GM19193 (cell line): ENCODE results near the gene DNAJC1.

Source experiments
- POLR2A ChIP-seq: IDR thresholded peaks from 4 replicates; pipeline ENCODE4 v1.6.1; 2011; ENCODE audit not compliant: insufficient read depth, insufficient read length; ENCODE audit errors: extremely low read depth

DNAJC1 gene

DNA sequence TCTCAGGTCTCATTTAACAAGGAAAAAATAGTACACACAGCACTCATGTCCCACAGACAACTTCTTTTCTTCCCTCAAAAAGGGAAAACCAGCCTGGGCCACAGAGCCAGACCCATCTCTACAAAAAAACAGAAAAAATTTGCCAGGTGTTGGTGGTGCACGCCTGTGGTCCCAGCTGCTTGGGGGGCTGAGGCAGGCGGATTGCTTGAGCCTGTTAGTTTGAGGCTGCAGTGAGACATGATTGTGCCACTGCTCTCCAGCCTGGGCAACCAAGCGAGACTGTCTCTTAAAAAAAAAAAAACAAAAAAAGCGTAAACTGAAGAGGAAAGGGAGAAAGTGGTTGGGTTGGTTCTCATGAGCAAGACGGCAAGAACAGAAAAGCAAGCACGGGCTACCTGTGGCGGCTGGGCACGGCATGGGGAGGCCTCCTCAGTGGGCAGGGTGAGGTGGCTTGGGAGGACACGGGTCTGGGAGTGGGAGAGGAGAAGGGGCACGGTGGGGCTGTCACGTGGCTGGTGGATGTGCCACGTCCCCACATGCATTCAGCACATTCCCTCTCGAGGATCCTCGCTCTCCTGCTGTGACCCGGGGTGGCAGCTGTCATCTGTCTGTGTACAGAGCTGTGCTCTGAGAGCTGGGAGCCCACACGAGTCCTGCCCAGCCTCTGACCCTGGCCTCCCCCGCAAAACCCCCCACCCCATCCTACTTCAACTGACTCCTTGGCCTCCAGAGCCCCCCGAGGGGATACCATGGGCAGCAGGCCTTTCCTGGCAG is 249.8 kb downstream of the DNAJC1 start:
- no peak for TF ChIP-seq POLR2A

DNA sequence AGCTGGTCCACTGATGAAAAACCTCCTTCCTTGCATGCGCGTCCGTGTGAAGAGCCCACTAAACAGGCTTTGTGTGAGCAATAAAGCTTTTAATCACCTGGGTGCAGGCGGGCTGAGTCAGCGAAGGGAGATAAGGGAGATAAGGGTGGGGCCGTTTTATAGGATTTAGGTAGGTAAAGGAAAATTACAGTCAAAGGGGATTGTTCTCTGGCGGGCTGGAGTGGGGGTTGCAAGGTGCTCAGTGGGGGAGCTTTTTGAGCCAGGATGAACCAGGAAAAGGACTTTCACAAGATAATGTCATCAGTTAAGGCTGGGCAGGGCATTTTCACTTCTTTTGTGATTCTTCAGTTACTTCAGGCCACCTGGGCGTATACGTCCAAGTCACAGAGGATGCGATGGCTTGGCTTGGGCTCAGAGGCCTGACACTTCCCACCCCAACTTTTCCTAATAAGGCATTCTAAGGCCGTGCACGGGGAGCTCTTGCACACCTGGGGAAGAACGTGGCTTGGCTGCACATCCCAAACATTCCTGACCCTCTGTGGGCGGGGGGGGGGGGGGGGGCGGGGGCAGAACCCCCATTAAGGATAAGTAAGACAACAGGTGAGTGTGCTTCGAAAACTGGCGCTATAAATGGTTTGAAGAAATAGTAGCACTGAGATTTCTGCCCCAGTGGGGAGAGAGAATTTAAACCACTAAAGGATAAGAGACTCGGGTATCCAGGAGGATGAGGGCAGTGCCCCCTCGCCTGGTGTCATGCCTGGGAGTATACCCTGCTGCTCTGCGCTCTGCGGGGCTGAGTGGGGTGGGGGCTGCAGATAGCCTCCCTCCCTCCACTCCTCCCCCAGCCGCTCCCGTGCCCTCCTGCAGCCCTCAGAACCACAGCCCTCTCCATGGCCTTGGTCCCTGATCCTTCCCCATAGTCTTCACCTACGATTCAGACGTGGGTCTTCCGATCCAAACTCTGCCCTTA is 251.9 kb downstream of the DNAJC1 start:
- no peak for TF ChIP-seq POLR2A

DNA sequence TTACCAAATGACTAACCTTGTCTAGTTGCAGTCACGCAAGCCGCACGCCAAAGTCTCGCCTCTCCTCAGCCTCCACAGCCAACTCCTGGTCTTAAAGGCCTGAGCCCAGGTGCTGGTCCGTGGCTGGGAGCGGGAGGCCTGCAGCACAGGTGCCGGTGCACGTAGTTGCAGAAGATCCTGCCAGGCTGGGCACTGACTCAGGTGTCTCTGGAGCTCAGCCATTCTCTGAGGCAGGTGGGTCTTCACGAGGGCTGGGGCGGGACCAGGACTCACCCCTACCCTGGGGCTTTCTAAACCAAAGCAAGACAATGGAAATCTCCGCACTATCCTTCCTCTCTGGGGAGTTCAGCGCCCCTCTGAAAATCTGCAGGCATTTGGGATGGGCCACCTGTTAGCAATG is 253.1 kb downstream of the DNAJC1 start:
- no peak for TF ChIP-seq POLR2A

DNA sequence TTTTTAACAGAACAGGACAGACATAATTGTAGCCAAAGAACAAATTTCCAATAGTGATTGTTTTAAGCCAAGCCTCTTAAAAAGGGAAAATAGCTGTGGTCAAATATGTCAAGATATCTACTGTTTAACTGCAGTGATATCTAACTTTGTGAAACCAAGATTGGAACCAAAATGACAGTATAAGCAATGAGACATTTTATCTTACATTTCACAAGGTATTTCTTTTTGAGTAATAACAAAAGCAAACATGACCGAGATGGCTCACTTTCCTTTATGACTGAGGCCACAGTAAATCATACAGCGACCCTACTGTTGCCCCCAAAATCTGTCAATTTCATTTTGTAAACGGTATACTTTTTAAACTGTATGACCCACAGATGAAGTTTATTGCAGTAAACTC is 253.7 kb downstream of the DNAJC1 start:
- no peak for TF ChIP-seq POLR2A

DNA sequence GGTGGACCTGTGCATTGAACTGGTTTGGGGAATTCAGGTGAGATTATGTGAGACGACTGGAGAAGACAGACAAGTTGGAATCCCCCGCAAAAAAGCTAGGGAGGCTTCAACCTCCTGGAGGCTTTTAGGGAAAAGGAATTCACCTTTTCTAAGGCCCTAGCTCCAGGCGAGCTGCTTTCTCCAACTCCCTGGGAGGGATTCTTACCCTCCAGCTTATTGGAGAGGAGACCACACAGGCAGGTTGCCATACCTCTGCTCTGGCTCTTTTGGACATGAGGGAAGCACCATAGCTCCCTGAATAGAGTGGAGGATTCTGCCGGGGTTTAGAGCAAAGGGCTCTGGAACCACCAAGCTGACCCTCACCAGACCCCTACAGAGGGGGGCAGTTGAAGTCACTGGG is 255.7 kb downstream of the DNAJC1 start:
- TF ChIP-seq POLR2A: no peak

DNA sequence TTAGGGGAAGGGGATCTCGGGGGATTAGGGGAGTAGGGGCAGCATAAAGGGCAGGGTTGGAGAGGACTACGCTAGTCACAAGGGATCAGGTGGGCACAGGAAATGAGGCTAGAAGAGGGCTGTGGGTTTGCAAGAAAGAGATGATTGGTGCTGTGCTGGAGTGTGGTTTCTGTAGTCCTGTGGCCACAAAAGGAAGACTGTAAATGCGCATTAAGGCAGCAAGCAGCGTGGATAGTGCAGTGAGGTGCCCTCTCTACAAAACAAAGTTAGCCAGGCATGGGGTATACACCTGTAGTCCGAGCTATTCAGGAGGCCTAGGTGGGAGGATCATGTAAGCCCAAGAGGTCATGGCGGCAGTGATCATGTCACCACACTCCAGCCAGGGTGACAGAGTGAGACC is 257.4 kb downstream of the DNAJC1 start:
- no peak for TF ChIP-seq POLR2A

DNA sequence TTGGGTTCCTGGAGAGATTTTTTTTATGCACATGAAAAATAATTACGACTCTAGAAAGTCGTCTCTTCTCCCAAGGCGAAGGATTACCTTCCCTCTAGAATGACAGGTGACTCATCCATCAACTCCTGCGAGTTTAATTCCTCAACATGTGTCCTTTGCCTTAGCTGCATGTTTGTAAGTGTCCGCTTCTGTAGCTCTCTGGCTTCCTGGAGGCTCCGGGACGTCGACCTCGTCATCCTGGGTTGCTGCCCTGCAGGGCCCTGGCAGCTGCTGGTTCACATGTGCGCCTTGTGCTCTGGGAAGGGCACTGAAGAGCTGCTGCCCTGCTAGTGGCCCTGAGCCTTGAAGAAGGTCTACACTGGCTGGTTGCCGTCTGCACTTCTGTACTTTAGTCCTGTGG is 259.3 kb downstream of the DNAJC1 start:
- TF ChIP-seq POLR2A: no peak

DNA sequence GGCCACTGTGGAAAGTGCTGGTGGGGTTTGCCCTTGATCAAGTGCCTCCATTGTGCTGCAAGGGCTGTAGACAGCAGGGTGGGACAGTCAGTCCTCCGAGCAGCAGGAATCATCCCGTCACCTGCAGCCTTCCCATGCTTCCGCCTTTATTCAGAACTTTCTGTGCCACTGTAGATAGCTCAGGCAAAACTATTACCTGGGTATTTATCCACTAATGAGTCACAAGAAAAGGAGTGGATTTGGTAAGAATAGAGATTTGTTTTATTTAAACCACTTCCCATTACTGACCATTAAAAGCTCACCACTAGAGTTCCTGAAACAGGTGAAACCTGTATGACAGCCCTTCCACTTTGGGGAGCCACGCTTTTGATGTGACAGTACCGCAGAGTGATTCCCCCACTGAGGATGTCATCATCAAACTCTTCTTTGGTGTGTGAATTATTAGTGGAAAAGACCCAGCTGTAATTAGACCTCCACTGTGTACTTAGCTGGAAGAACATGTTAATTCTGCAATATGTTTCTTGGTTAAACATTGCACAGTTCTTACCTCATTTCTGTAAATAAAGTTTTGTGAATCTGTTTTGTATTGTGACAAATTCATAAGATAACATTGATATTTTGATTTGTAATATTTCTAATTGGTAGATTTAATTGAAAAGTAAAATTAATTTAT is 260.7 kb downstream of the DNAJC1 start:
- no peak for TF ChIP-seq POLR2A

DNA sequence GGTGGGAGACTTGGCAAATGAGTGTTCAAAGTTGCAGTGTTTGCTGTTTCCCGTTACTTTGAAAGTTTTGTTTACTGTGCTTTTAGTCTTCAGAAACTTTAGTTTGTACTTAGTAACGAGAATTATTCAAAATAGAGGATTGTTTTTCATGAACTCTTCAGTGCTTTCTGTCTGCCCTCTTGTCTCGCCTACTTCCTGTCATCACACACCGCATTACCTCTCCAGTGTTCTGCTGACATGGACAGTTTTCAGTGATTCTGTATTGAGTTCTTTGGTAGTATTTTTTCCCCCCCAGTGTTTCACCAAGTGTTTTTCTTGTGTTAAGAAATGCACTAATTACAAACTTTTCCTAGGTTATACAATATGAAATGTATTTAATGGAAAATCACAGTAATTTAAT is 262.5 kb downstream of the DNAJC1 start:
- no peak for TF ChIP-seq POLR2A

DNA sequence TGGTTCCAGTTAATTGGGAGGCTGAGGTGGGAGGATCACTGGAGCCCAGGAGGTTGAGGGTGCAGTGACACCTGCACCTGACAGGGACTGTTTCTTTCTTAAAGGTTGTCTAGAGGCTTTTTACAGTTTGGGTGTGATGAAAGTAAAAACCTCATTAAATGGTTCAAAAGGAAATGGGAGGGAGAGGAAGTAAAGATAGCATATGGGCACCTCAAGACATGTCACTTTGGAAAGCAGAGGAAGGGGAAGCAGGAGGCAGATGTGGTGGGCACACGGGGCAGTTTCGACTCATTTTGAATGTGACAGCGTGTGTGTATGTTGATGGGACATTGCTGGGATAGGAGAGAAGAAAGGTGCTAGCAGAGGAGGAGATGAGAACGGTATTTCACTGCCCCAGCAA is 266.4 kb downstream of the DNAJC1 start:
- no peak for TF ChIP-seq POLR2A

DNA sequence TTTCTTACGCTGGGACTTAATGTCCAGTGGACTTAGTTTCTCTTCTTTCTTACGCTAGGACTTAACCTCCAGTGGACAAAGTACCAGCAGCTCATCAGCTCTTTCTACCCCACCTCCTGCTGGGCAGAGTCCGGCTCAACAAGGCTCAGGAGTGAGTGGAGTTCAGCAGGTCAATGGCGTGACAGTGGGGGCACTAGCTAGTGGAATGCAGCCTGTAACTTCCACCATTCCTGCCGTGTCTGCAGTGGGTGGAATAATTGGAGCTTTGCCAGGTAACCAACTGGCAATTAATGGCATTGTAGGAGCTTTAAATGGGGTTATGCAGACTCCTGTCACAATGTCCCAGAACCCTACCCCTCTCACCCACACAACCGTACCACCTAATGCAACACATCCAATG is 269.8 kb downstream of the DNAJC1 start:
- TF ChIP-seq POLR2A: no peak

DNA sequence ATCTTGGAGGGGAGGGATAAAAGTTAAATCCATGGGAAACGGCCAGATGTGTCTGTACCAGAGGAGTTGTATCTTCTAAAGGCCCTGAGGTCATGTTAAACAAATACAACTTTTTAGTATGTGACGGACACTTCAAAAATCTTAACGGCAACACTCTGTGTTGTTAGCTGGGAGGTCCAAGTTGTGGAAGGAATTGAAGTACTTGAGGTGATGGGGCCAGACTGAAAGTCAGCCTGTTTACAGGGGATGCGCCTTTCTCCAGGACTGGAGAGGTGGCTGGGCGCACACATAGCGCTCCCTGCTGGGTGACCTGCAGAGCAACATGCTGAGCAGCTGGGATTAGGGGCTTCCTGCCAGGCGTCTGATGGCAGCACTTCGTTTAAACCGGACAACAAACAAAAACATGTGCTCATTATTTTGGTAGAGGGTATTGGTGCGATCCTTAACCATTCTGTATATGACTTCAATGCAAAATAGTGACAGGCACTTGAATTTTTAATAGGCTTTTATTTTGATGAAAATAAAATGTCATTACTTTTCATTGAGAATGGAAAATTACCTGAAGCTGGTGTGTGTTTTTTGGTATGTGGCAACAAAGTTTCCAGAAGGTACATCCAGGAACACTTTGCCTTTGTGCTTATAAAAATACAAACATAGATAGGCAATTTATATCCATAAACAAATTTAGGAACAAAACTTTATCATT is 271.3 kb downstream of the DNAJC1 start:
- TF ChIP-seq POLR2A: no peak

DNA sequence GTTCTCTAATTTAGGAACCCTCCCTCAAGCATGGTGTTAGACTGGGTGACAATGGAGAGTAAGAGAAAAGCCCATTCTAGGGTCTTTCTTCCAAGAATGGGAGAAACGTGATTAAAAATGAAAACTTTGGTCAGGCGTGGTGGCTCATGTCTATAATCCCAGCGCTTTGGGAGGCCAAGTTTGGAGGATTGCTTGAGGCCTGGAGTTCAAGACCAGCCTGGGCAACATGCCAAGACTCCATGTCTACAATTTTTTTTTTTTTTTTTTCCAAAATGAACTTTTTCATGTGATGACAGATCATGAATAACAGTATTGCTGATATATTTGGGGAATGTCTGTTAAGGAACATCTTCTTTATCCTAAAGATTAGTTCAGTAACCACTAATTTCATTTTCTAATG is 274.9 kb downstream of the DNAJC1 start:
- no peak for TF ChIP-seq POLR2A

DNA sequence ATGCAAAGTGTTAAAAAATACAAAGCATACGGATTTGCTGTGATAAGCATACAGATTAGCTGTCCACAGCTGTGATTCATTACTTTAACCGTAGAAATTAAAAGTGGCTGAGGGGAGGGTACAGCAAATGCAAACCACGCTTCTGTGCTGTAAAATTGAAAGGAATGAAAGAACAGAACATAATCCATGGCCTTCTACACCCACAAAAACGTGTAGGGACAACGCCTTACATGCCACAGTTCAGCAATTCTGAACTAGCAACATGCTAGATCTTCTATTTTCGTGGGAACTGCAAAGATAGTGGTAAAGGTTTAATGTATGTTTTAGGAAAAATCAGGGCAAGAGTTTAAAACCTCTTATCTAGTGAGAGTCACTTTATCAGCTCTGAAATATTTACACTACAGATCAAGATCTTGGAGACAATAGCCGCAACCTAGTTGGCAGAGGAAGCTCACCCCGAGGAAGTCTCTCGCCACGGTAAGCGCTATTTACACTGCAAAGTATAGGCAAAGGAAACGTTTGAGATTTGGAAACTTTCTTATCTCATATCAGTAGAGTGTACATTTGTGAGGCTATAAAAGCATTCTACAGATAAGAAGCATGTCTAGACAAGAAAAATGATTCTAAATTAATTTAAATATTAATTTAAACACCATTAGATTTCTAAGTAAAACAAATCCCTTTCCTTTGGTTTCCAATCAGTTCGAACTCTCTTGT is 275.9 kb downstream of the DNAJC1 start:
- TF ChIP-seq POLR2A: no peak
